Caco-2 (cell line): ENCODE measurements around the gene HPCA. TPM values are rescaled to one million over a fixed set of nuclear protein-coding genes. Genes with fewer than 3 reads are reported as not detected.

Experiments used
- BruUV-seq: library from RNA; stranded (reverse); fragments of 400-500 nt; replicated peaks from 2 replicates; lab custom pipeline; 2021; lab: Mats Ljungman, UMichigan
- CTCF ChIA-PET: fragments of 300-600 bp; sonication (Branson Sonifier 250); formaldehyde crosslinking; loops from one replicate; lab custom pipeline; 2022; ENCODE audit warnings: antibody characterized with exemption; lab: Charles Lee
- POLR2A ChIA-PET: fragments of 300-600 bp; sonication (Branson Sonifier 250); formaldehyde crosslinking; loops from one replicate; lab custom pipeline; 2022; ENCODE audit warnings: antibody characterized with exemption; lab: Charles Lee
- DNase-seq, 2 experiments: peaks; one replicate each; pipeline versions ENCODE4 v3.0.0 to v3.0.0-alpha.2; 2020 to 2022
- H3K27me3 ChIP-seq: replicated peaks from 2 replicates; pipeline ENCODE4 v1.6.0; 2011; ENCODE audit warnings: low read length; ENCODE audit not compliant: control insufficient read depth, insufficient read depth
- H3K36me3 ChIP-seq: 2 replicates; pipeline ENCODE4 v1.5.1; 2011; ENCODE audit warnings: low read length; ENCODE audit not compliant: control insufficient read depth, insufficient read depth
- H3K4me1 ChIP-seq: fragments of 250-450 bp; sonication (Bioruptor Pico); 2 replicates; pipeline ENCODE4 v1.5.1; 2020; ENCODE audit warnings: mild to moderate bottlenecking
- H3K4me3 ChIP-seq: 2 replicates; pipeline ENCODE4 v1.5.1; 2011; ENCODE audit warnings: low read depth, mild to moderate bottlenecking, control low read depth, low read length
- H3K9me3 ChIP-seq: fragments of 250-450 bp; sonication (Bioruptor Pico); 2 replicates; pipeline ENCODE4 v1.5.1; 2020; ENCODE audit warnings: mild to moderate bottlenecking, moderate library complexity
- H3K27ac Mint-ChIP-seq: one replicate; pipeline ENCODE4 v1.8.0; 2022; ENCODE audit warnings: mixed read lengths; ENCODE audit not compliant: unreplicated experiment
- H3K27me3 Mint-ChIP-seq: one replicate; pipeline ENCODE4 v1.8.0; 2022; ENCODE audit warnings: mixed read lengths; ENCODE audit not compliant: insufficient read depth, unreplicated experiment
- H3K36me3 Mint-ChIP-seq: one replicate; pipeline ENCODE4 v1.8.0; 2022; ENCODE audit warnings: mild to moderate bottlenecking, mixed read lengths; ENCODE audit not compliant: insufficient read depth, unreplicated experiment
- H3K4me1 Mint-ChIP-seq: one replicate; pipeline ENCODE4 v1.8.0; 2022; ENCODE audit warnings: low read depth, mixed read lengths; ENCODE audit not compliant: unreplicated experiment
- H3K4me3 Mint-ChIP-seq: one replicate; pipeline ENCODE4 v1.8.0; 2022; ENCODE audit warnings: mild to moderate bottlenecking, moderate library complexity, mixed read lengths; ENCODE audit not compliant: unreplicated experiment
- H3K9me3 Mint-ChIP-seq: one replicate; pipeline ENCODE4 v1.8.0; 2022; ENCODE audit warnings: mixed read lengths; ENCODE audit not compliant: unreplicated experiment
- intact Hi-C: fragments of 100-400 bp; cut with micrococcal nuclease; formaldehyde crosslinking; loops from one replicate; pipeline ENCODE4 v1.10.0; 2022; ENCODE audit not compliant: unreplicated experiment
- total RNA-seq: library from RNA; stranded (reverse); gene quantifications from 2 replicates; pipeline ENCODE4 v1.2.3, GENCODE V29; 2022
- TF ChIP-seq, protein P1 (sequence below), 2 experiments: fragments of 200-600 bp in 1 of 2; IDR thresholded peaks; 1 replicate in 1 of 2; 2 replicates in 1 of 2; pipeline versions ENCODE4 v1.5.1 to v1.8.0; 2011 to 2022; ENCODE audit warnings: antibody characterized with exemption in 1 of 2, control low read depth in 1 of 2, inconsistent platforms in 1 of 2, low read depth in 1 of 2, low read length in 1 of 2, mild to moderate bottlenecking in 1 of 2, moderate library complexity in 1 of 2; ENCODE audit not compliant: insufficient read depth in 1 of 2, severe bottlenecking in 1 of 2, unreplicated experiment in 1 of 2

Gene HPCA
- total RNA-seq, 1 experiment from 2014 or later, result not detected

DNA sequence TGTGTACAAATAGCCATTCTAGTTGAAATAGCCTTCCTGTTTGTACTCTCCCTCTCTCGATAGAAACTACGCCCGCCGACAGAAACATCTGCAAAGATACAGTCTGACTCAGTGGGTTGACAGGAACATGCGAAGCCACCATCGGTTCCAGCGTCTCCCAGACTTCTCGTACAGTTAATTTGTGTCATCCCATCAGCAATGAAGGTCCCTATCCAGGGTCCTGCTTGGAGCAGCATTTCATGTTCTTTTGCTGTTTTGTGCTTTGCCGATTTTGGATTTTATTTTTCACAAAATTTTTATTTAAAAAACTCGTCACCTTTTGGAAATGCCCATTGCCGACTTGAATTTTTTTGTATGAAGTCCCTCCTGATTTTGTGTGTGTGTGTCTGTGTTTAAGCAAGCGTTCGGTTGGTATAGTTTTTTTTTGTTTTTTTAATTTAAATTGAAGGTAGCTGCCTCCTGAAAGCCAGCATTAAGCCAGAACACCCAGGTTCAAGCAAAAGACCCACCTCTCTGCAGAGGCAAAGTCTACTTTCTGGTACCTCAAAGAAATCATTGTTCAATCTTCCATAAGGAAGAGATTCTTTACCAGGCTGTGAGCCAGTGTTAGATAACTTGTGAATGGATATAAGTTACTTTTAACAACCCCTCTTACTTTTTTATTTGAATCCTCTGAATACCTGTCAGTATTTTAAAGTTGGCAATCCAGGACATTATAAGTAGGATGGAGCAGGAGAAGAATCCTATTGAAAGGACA is 30.3 kb upstream of the HPCA start:
- H3K4me3 ChIP-seq, result no peak overlapping the region
- no TSS peak for BruUV-seq
- DNase-seq, result no peak
- Mint-ChIP-seq H3K4me1 (no peaks in the 10 kb centered on the region), H3K27ac (no peak overlapping the region), H3K27me3 (no peaks in the 10 kb centered on the region), H3K4me3 (no peak overlapping the region), H3K9me3 (no peaks in the 10 kb centered on the region), H3K36me3 (peaks cover 4% of the 10 kb centered on the region)
- H3K4me1 ChIP-seq, result no peaks in the 10 kb centered on the region
- no peaks in the 10 kb centered on the region for H3K36me3 ChIP-seq
- ChIA-PET CTCF (no interaction called here), POLR2A (no interaction called here)
- TF ChIP-seq, protein P1, sequence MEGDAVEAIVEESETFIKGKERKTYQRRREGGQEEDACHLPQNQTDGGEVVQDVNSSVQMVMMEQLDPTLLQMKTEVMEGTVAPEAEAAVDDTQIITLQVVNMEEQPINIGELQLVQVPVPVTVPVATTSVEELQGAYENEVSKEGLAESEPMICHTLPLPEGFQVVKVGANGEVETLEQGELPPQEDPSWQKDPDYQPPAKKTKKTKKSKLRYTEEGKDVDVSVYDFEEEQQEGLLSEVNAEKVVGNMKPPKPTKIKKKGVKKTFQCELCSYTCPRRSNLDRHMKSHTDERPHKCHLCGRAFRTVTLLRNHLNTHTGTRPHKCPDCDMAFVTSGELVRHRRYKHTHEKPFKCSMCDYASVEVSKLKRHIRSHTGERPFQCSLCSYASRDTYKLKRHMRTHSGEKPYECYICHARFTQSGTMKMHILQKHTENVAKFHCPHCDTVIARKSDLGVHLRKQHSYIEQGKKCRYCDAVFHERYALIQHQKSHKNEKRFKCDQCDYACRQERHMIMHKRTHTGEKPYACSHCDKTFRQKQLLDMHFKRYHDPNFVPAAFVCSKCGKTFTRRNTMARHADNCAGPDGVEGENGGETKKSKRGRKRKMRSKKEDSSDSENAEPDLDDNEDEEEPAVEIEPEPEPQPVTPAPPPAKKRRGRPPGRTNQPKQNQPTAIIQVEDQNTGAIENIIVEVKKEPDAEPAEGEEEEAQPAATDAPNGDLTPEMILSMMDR (IDR thresholded peaks at IDR 0.05; ENCODE audit: insufficient read depth in 1 of 2, low read depth in 1 of 2, low read length in 1 of 2, severe bottlenecking in 1 of 2, unreplicated experiment in 1 of 2), result no peak
- H3K27me3 ChIP-seq, result no peaks in the 10 kb centered on the region
- intact Hi-C loops, result no loop called here
- H3K9me3 ChIP-seq, result no peaks in the 10 kb centered on the region

DNA sequence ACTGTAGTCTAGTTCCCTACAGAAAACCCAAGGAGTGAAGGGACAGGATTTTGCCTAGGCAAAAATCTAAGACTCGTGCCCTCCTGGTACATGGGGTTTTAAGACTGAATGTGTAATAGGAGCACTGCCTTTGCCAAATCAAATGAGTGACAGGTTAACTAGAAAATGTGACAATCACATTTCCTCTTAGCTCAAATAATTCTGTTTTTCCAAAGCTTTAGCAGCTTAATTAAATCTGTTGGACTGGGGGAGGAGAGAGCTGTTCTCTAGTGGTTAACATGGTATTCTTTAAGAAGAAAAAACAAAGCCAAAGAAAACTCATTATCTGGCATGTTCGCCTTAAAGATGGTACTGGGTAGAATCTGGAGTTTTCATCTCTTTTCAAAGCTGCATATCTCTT is 28.2 kb upstream of the HPCA start:
- Mint-ChIP-seq H3K27me3 (no peaks in the 10 kb centered on the region), H3K4me3 (no peak overlapping the region), H3K9me3 (no peaks in the 10 kb centered on the region), H3K36me3 (peaks cover 4% of the 10 kb centered on the region), H3K27ac (no peak overlapping the region), H3K4me1 (no peaks in the 10 kb centered on the region)
- ChIA-PET CTCF (interaction anchor here (1.2 kb wide), 1 partner anchor 19 kb away, joined by 3 read pairs; no protein-coding TSS in a partner anchor), POLR2A (no interaction called here)
- Histone ChIP-seq H3K36me3 (no peaks in the 10 kb centered on the region), H3K4me3 (no peak overlapping the region), H3K27me3 (no peaks in the 10 kb centered on the region), H3K4me1 (no peaks in the 10 kb centered on the region), H3K9me3 (no peaks in the 10 kb centered on the region)
- DNase-seq, result no peak
- TF ChIP-seq, protein P1 (IDR thresholded peaks at IDR 0.05; ENCODE audit: insufficient read depth in 1 of 2, low read depth in 1 of 2, low read length in 1 of 2, severe bottlenecking in 1 of 2, unreplicated experiment in 1 of 2), result no peak
- BruUV-seq, result no TSS peak
- intact Hi-C loops, result no loop called here

DNA sequence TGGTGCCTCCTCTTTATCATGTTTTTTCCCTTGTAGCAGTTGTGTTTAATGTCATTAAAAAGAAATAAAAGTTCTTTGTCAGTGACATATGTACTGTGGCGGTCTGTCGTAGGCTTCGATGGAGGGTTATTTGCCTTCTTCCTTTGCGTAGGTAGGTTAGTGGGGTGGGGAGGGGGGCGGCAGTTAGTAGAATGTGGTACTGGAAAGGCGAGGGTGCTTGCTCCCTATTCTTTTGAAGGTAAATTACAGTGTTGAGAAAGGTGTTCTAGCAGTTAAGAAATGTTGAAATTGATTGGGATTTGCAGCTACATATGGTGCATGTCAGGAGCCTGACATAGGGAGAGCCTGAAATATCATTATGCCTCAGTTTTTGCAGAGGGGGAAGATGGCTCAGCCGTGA is 27.5 kb upstream of the HPCA start:
- Mint-ChIP-seq H3K4me3 (no peak overlapping the region), H3K27me3 (no peaks in the 10 kb centered on the region), H3K27ac (no peak overlapping the region), H3K36me3 (peaks cover 4% of the 10 kb centered on the region), H3K4me1 (no peaks in the 10 kb centered on the region), H3K9me3 (no peaks in the 10 kb centered on the region)
- ChIA-PET POLR2A (no interaction called here), CTCF (interaction anchor here (1.2 kb wide), 1 partner anchor 18 kb away, joined by 3 read pairs; no protein-coding TSS in a partner anchor)
- no peak for DNase-seq
- Histone ChIP-seq H3K9me3 (no peaks in the 10 kb centered on the region), H3K36me3 (no peaks in the 10 kb centered on the region), H3K4me1 (no peaks in the 10 kb centered on the region), H3K27me3 (no peaks in the 10 kb centered on the region), H3K4me3 (no peak overlapping the region)
- TF ChIP-seq, protein P1 (IDR thresholded peaks at IDR 0.05; ENCODE audit: insufficient read depth in 1 of 2, low read depth in 1 of 2, low read length in 1 of 2, severe bottlenecking in 1 of 2, unreplicated experiment in 1 of 2), result no peak
- intact Hi-C loops, result no loop called here
- BruUV-seq, result no TSS peak
